ENCODE measurements around the gene RYR2.

RYR2 gene

DNA sequence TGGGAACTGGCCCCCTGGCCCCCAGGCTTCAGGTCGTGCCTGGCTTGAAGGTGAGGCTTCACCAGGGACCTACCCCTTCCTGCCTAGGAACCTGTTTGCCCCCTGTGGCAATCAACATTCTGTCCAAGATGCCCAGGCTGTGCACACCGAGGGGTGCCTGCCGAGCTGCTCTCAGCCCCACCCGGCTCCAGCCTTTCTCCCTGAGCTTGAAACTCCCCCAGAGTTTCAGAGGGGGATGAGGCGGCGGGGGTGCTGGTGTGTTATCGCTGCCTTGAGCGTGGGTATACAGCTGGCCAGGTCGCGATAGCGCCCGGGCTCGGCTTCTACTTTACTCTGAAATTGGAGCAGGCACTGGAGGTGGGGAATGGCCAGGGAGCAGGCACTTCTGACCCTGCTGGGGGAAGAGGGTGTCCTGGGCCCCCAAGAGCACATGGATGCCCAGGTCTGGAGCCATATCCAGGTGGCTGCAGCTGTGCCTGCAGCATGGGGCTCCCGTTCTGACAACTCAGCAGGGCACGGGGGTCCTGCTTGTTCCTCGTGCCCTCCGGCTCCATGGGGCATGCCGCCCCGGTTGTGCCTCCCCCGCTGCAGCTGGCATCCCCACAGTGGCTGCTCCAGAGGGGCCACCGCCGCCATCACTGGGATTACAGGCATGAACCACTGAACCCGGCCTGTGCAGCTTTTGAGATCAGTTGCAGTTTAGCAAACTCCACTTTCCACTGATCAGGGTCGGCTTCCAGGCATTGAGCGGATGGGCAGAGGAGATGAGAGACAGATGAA, 29.8 kb downstream of the RYR2 start:
- no peak for ATAC-seq
- TF ChIP-seq SNAI2 (CRISPR knock-in tag; IDR thresholded peaks at IDR 0.05) (no peak), PPARA (CRISPR knock-in tag; IDR thresholded peaks at IDR 0.05; ENCODE audit: borderline replicate concordance) (no peak), ARNTL (CRISPR knock-in tag; IDR thresholded peaks at IDR 0.05; ENCODE audit: borderline replicate concordance, low read depth) (no peak), POU6F1 (CRISPR knock-in tag; IDR thresholded peaks at IDR 0.05; ENCODE audit: borderline replicate concordance, low read depth) (no peak), GLIS3 (CRISPR knock-in tag; IDR thresholded peaks at IDR 0.05) (no peak), ISL1 (CRISPR knock-in tag; IDR thresholded peaks at IDR 0.05) (no peak), ZFP3 (CRISPR knock-in tag; IDR thresholded peaks at IDR 0.05) (no peak), TOX (CRISPR knock-in tag; IDR thresholded peaks at IDR 0.05; ENCODE audit: borderline replicate concordance) (no peak), ZNF8 (CRISPR knock-in tag; IDR thresholded peaks at IDR 0.05) (no peak), ZNF565 (CRISPR knock-in tag; conservative IDR thresholded peaks at IDR 0.05; ENCODE audit: low read depth) (no peak), ZFP30 (CRISPR knock-in tag; IDR thresholded peaks at IDR 0.05) (no peak)
- TF ChIP-seq, protein P1, sequence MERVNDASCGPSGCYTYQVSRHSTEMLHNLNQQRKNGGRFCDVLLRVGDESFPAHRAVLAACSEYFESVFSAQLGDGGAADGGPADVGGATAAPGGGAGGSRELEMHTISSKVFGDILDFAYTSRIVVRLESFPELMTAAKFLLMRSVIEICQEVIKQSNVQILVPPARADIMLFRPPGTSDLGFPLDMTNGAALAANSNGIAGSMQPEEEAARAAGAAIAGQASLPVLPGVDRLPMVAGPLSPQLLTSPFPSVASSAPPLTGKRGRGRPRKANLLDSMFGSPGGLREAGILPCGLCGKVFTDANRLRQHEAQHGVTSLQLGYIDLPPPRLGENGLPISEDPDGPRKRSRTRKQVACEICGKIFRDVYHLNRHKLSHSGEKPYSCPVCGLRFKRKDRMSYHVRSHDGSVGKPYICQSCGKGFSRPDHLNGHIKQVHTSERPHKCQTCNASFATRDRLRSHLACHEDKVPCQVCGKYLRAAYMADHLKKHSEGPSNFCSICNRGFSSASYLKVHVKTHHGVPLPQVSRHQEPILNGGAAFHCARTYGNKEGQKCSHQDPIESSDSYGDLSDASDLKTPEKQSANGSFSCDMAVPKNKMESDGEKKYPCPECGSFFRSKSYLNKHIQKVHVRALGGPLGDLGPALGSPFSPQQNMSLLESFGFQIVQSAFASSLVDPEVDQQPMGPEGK (CRISPR knock-in tag; IDR thresholded peaks at IDR 0.05; ENCODE audit: borderline replicate concordance), result no peak
- TF ChIP-seq, protein P2, sequence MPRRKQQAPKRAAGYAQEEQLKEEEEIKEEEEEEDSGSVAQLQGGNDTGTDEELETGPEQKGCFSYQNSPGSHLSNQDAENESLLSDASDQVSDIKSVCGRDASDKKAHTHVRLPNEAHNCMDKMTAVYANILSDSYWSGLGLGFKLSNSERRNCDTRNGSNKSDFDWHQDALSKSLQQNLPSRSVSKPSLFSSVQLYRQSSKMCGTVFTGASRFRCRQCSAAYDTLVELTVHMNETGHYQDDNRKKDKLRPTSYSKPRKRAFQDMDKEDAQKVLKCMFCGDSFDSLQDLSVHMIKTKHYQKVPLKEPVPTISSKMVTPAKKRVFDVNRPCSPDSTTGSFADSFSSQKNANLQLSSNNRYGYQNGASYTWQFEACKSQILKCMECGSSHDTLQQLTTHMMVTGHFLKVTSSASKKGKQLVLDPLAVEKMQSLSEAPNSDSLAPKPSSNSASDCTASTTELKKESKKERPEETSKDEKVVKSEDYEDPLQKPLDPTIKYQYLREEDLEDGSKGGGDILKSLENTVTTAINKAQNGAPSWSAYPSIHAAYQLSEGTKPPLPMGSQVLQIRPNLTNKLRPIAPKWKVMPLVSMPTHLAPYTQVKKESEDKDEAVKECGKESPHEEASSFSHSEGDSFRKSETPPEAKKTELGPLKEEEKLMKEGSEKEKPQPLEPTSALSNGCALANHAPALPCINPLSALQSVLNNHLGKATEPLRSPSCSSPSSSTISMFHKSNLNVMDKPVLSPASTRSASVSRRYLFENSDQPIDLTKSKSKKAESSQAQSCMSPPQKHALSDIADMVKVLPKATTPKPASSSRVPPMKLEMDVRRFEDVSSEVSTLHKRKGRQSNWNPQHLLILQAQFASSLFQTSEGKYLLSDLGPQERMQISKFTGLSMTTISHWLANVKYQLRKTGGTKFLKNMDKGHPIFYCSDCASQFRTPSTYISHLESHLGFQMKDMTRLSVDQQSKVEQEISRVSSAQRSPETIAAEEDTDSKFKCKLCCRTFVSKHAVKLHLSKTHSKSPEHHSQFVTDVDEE (CRISPR knock-in tag; IDR thresholded peaks at IDR 0.05), result no peak
- TF ChIP-seq, protein P3, sequence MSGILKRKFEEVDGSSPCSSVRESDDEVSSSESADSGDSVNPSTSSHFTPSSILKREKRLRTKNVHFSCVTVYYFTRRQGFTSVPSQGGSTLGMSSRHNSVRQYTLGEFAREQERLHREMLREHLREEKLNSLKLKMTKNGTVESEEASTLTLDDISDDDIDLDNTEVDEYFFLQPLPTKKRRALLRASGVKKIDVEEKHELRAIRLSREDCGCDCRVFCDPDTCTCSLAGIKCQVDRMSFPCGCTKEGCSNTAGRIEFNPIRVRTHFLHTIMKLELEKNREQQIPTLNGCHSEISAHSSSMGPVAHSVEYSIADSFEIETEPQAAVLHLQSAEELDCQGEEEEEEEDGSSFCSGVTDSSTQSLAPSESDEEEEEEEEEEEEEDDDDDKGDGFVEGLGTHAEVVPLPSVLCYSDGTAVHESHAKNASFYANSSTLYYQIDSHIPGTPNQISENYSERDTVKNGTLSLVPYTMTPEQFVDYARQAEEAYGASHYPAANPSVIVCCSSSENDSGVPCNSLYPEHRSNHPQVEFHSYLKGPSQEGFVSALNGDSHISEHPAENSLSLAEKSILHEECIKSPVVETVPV (CRISPR knock-in tag; IDR thresholded peaks at IDR 0.05), result no peak

DNA sequence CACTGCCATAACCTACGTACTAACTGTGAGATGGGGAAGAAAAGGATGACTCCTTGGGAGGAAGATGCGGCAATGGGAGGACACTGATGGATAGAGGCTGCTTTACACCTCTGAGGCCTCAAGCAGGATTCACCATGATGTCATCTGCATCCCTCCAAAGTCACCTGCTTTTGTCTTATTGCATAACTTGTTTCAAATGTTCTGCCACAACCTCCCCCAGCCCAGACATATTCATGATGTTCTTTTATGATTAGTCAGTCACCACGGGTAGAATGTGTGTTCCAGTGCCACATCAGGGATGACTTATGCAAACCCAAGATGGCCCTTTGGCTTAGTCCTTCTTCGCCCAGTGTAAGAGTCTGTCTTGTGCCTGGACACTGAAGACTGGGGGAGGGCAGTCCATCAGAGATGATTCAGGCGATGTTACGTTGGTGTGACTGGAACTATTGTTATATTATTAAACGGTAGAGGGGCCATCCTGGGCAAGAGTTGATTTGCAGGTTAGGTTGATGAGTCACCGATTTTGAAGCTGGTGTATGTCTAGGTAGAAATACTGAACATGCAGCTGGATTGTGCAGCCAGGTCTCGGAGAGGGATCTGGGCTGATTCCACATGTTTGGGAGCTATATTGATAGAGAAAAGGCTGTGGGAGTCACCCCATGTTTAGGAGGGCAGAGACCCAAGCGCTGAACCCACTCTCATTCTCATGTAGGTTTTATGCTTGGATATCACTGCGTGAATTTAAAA, 32.6 kb downstream of the RYR2 start:
- ATAC-seq, result no peak
- TF ChIP-seq SNAI2 (CRISPR knock-in tag; IDR thresholded peaks at IDR 0.05) (no peak), POU6F1 (CRISPR knock-in tag; IDR thresholded peaks at IDR 0.05; ENCODE audit: borderline replicate concordance, low read depth) (no peak), ZFP3 (CRISPR knock-in tag; IDR thresholded peaks at IDR 0.05) (no peak), CSDC2 (CRISPR knock-in tag; IDR thresholded peaks at IDR 0.05) (no peak), PPARA (CRISPR knock-in tag; IDR thresholded peaks at IDR 0.05; ENCODE audit: borderline replicate concordance) (no peak), RARB (CRISPR knock-in tag; IDR thresholded peaks at IDR 0.05) (no peak), OSR1 (CRISPR knock-in tag; IDR thresholded peaks at IDR 0.05) (no peak), ZFP30 (CRISPR knock-in tag; IDR thresholded peaks at IDR 0.05) (no peak), GLIS3 (CRISPR knock-in tag; IDR thresholded peaks at IDR 0.05) (no peak), ZNF565 (CRISPR knock-in tag; conservative IDR thresholded peaks at IDR 0.05; ENCODE audit: low read depth) (no peak)
- TF ChIP-seq, protein P3 (CRISPR knock-in tag; IDR thresholded peaks at IDR 0.05), result no peak
